HCT116 (cell line): ENCODE measurements around the gene ASCC1. TPM values are rescaled to one million over a fixed set of nuclear protein-coding genes. Genes with fewer than 3 reads are reported as not detected.
A peak's percentile ranks its signal among the peaks of the same experiment; 100 is the strongest.

ENCODE experiments used
- ATAC-seq: fragments of 200-7000 bp; cut with Tn5 transposase; 2 replicates; pipeline ENCODE4 v1.9.1; 2020; ENCODE audit warnings: mild to moderate bottlenecking, moderate library complexity
- BruUV-seq: library from RNA; stranded (reverse); fragments of 400-500 nt; replicated peaks from 2 replicates; lab custom pipeline; 2021; lab: Mats Ljungman, UMichigan
- CTCF ChIA-PET: fragments of 300-600 bp; sonication (Branson Sonifier 250); formaldehyde crosslinking; loops from one replicate; lab custom pipeline; 2021; ENCODE audit warnings: antibody characterized with exemption; lab: Charles Lee
- POLR2A ChIA-PET: fragments of 300-600, 350-600 bp; sonication (Branson Sonifier 250); formaldehyde crosslinking; loops from one replicate; lab custom pipeline; 2021; ENCODE audit warnings: antibody characterized with exemption; lab: Charles Lee
- RAD21 ChIA-PET, 2 experiments: fragments of 300-600 bp; sonication (Branson Sonifier 250); formaldehyde crosslinking; loops; one replicate each; lab custom pipeline; 2023; ENCODE audit warnings: low total read pairs in 2 of 2; ENCODE audit not compliant: uncharacterized antibody in 2 of 2, unreplicated experiment in 2 of 2, low non-redundant PET in 1 of 2; lab: Charles Lee
- DNase-seq: peaks from one replicate; pipeline ENCODE4 v3.0.0-alpha.2; 2010; ENCODE audit warnings: low read depth, low spot score
- H2AFZ ChIP-seq: fragments of 200-600 bp; shearing (Covaris generic), sonication (generic); 2 replicates; pipeline ENCODE4 v1.6.1; 2017; ENCODE audit warnings: low read depth, mixed run types, mixed read lengths, antibody characterized with exemption, low read length; ENCODE audit not compliant: poor library complexity, severe bottlenecking
- H3K27ac ChIP-seq: 2 replicates; pipeline ENCODE4 v1.5.1; 2012; ENCODE audit warnings: low read depth, low read length
- H3K27me3 ChIP-seq: fragments of 200-600 bp; sonication (generic); 2 replicates; pipeline ENCODE4 v1.6.1; 2016; ENCODE audit warnings: mixed run types, low read length, mixed read lengths; ENCODE audit not compliant: insufficient read depth
- H3K36me3 ChIP-seq, 2 experiments: fragments of 200-500 bp in 1 of 2; fragments of 200-600 bp in 1 of 2; sonication (Bioruptor generic) in 1 of 2; sonication (generic) in 1 of 2; 2 replicates each; pipeline versions ENCODE4 v1.5.1 to v1.6.1; 2014 to 2016; ENCODE audit warnings: low read length in 2 of 2, inconsistent platforms in 1 of 2, mixed read lengths in 1 of 2, mixed run types in 1 of 2; ENCODE audit not compliant: insufficient read depth in 2 of 2, control insufficient read depth in 1 of 2
- H3K4me1 ChIP-seq, 2 experiments: fragments of 200-600 bp in 1 of 2; sonication (generic) in 1 of 2; 2 replicates each; pipeline versions ENCODE4 v1.5.1 to v1.6.1; 2012 to 2017; ENCODE audit warnings: low read length in 2 of 2, inconsistent platforms in 1 of 2, mild to moderate bottlenecking in 1 of 2, mixed read lengths in 1 of 2, mixed run types in 1 of 2, moderate library complexity in 1 of 2; ENCODE audit not compliant: insufficient read depth in 2 of 2, control insufficient read depth in 1 of 2
- H3K4me2 ChIP-seq: fragments of 200-600 bp; sonication (generic); 2 replicates; pipeline ENCODE4 v1.6.1; 2017; ENCODE audit warnings: mixed run types, low read length, mixed read lengths
- H3K4me3 ChIP-seq, 2 experiments: fragments of 200-600 bp in 1 of 2; sonication (generic) in 1 of 2; replicated peaks in 1 of 2; 2 replicates each; pipeline ENCODE4 v1.5.1; 2011 to 2016; ENCODE audit warnings: low read length in 2 of 2, control low read depth in 1 of 2, low read depth in 1 of 2, mild to moderate bottlenecking in 1 of 2, mixed read lengths in 1 of 2, mixed run types in 1 of 2
- H3K79me2 ChIP-seq: fragments of 200-600 bp; sonication (generic); 2 replicates; pipeline ENCODE4 v1.6.1; 2017; ENCODE audit warnings: mild to moderate bottlenecking, mixed run types, low read length, moderate library complexity, mixed read lengths; ENCODE audit not compliant: insufficient read depth
- H3K9ac ChIP-seq: fragments of 200-600 bp; sonication (generic); 2 replicates; pipeline ENCODE4 v1.6.1; 2016; ENCODE audit warnings: low read length, mixed read lengths
- H3K9me2 ChIP-seq: fragments of 200-600 bp; sonication (generic), shearing (Covaris generic); 2 replicates; pipeline ENCODE4 v1.6.1; 2017; ENCODE audit warnings: mixed run types, mild to moderate bottlenecking, moderate library complexity; ENCODE audit not compliant: insufficient read depth
- H3K9me3 ChIP-seq, 2 experiments: fragments of 200-500 bp in 1 of 2; fragments of 200-600 bp in 1 of 2; sonication (Bioruptor generic) in 1 of 2; sonication (generic) in 1 of 2; 2 replicates each; pipeline ENCODE4 v1.6.1; 2014 to 2017; ENCODE audit warnings: low read length in 2 of 2, mixed read lengths in 2 of 2, inconsistent platforms in 1 of 2, low read depth in 1 of 2, mild to moderate bottlenecking in 1 of 2, mixed run types in 1 of 2, moderate library complexity in 1 of 2; ENCODE audit not compliant: control insufficient read depth in 1 of 2, insufficient read depth in 1 of 2
- H4K20me1 ChIP-seq: fragments of 200-600 bp; sonication (generic), shearing (Covaris generic); 2 replicates; pipeline ENCODE4 v1.6.1; 2017; ENCODE audit warnings: mixed run types, mild to moderate bottlenecking, moderate library complexity; ENCODE audit not compliant: insufficient read depth
- CTCF ChIP-seq, 3 experiments: fragments of 200-600 bp in 1 of 3; sonication (generic) in 1 of 3; IDR thresholded peaks in 2 of 3; conservative IDR thresholded peaks in 1 of 3; 2 replicates each; pipeline ENCODE4 v1.5.1; 2012 to 2017; ENCODE audit warnings: low read depth in 2 of 3, low read length in 2 of 3, antibody characterized with exemption in 1 of 3, borderline replicate concordance in 1 of 3, control low read depth in 1 of 3, mild to moderate bottlenecking in 1 of 3, mixed read lengths in 1 of 3, mixed run types in 1 of 3, moderate library complexity in 1 of 3; ENCODE audit not compliant: insufficient read depth in 1 of 3
- JUND ChIP-seq: IDR thresholded peaks from 2 replicates; pipeline ENCODE4 v1.6.1; 2012
- POLR2AphosphoS5 ChIP-seq: IDR thresholded peaks from 2 replicates; pipeline ENCODE4 v1.6.1; 2011; ENCODE audit warnings: mild to moderate bottlenecking, low read depth, low read length, moderate library complexity
- RAD21 ChIP-seq: IDR thresholded peaks from 2 replicates; pipeline ENCODE4 v1.6.1; 2012; ENCODE audit warnings: low read depth, mild to moderate bottlenecking
- SRF ChIP-seq: IDR thresholded peaks from 2 replicates; pipeline ENCODE4 v1.6.1; 2012; ENCODE audit warnings: low read depth
- YY1 ChIP-seq: IDR thresholded peaks from 2 replicates; pipeline ENCODE4 v1.6.1; 2011; ENCODE audit warnings: low read length, low read depth, moderate library complexity, mild to moderate bottlenecking; ENCODE audit not compliant: insufficient replicate concordance; ENCODE audit errors: extremely low read depth
- intact Hi-C: fragments of 100-400 bp; cut with micrococcal nuclease; formaldehyde crosslinking; loops from 2 replicates; pipeline ENCODE4 v1.10.0; 2022
- total RNA-seq: library from RNA; stranded (reverse); gene quantifications from one replicate; pipeline ENCODE4 v1.2.1, GENCODE V29; 2021; ENCODE audit not compliant: unreplicated experiment

ASCC1 gene
- total RNA-seq, 1 experiment from 2014 or later: 34.5 TPM

GRCh38 chr10:72126184-72126871, 89.7 kb downstream of the ASCC1 start:
- ATAC-seq (peak; percentile 78), DNase-seq (peak; percentile 40)
- CTCF ChIA-PET: interaction anchor here (0.7 to 3.8 kb wide), 24 partner anchors 11 to 214 kb away, joined by 3 to 31 read pairs (median 6); partner anchors contain the start of genes ANAPC16, ASCC1 and DDIT4
- Histone ChIP-seq H3K79me2 (no peaks in the 10 kb centered on the region), H3K9me3 (no peaks in the 10 kb centered on the region), H4K20me1 (no peaks in the 10 kb centered on the region), H3K27ac (no peak overlapping the region), H3K9me2 (no peaks in the 10 kb centered on the region), H3K4me2 (no peak overlapping the region), H3K36me3 (no peaks in the 10 kb centered on the region), H3K27me3 (no peaks in the 10 kb centered on the region), H3K4me1 (no peaks in the 10 kb centered on the region), H2AFZ (no peak overlapping the region), H3K4me3 (no peak overlapping the region), H3K9ac (no peak overlapping the region)
- no TSS peak for BruUV-seq
- POLR2A ChIA-PET: interaction anchor here (1.0 to 2.3 kb wide), 6 partner anchors 11 to 206 kb away, joined by 3 to 14 read pairs (median 4); partner anchors contain the start of gene DDIT4
- TF ChIP-seq POLR2AphosphoS5 (no peak), SRF (0 out of 2 replicates have a peak, but pooled peaks have one; percentile 6), CTCF (IDR thresholded peaks at IDR 0.05 in 2 of 3, conservative IDR thresholded peaks at IDR 0.05 in 1 of 3; ENCODE audit: borderline replicate concordance in 1 of 3, insufficient read depth in 1 of 3, low read depth in 2 of 3, low read length in 2 of 3) (peak; percentile 51 to 78 (median 62)), RAD21 (peak; percentile 85)
- RAD21 ChIA-PET: interaction anchor here (0.6 to 1.5 kb wide), 7 partner anchors 78 to 212 kb away, joined by 3 to 9 read pairs (median 3); partner anchors contain the start of genes ANAPC16 (in 1 of the 2) and ASCC1 (in 1 of the 2)
- intact Hi-C loops: loop anchor here (1.0 to 2.0 kb wide), 3 partner anchors 96 to 211 kb away; no protein-coding TSS in a partner anchor

DNA sequence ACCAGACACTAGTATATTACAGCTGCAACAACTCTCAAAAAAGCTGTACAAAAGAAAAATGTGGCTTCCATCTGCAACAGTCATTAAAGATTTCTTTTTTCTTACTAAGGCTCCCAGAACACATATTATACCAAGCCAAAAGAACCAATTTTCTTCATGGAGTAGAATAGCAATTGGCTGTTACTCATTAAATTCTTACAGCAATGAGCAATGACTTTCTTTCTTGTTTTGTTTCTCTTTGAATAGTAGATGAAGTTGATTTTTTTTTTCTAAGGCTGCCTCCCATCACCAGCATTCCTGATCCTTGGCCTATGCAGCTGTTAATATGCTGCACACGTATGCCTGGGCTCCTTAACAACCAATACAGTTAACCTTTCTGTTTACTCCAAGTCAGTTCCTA, 91.1 kb downstream of the ASCC1 start:
- RAD21 ChIA-PET: interaction anchor here (1.0 to 1.3 kb wide), 2 partner anchors 99 to 212 kb away, joined by 3 read pairs; no protein-coding TSS in a partner anchor

More for the DNA sequence above, 91.1 kb downstream of the ASCC1 start:
- Histone ChIP-seq H3K27me3 (no peaks in the 10 kb centered on the region), H4K20me1 (no peaks in the 10 kb centered on the region)
- TF ChIP-seq YY1 (no peak), JUND (no peak)
- TF ChIP-seq, all 23 proteins: peak for 0
- Histone ChIP-seq H3K79me2 (no peaks in the 10 kb centered on the region), H3K4me1 (no peaks in the 10 kb centered on the region), H3K9me2 (no peaks in the 10 kb centered on the region), H3K27ac (no peak overlapping the region), H3K36me3 (no peaks in the 10 kb centered on the region), H3K9me3 (no peaks in the 10 kb centered on the region), H3K4me2 (no peak overlapping the region), H3K4me3 (no peak overlapping the region), H2AFZ (no peak overlapping the region), H3K9ac (no peak overlapping the region)
- DNase-seq (no peak), ATAC-seq (no peak)
- intact Hi-C loops: no loop called here
- no TSS peak for BruUV-seq
- ChIA-PET POLR2A (interaction anchor here (0.6 to 0.9 kb wide), 2 partner anchors 64 to 148 kb away, joined by 3 read pairs; partner anchors contain the start of gene DDIT4), CTCF (interaction anchor here (1.2 to 3.8 kb wide), 4 partner anchors 11 to 184 kb away, joined by 4 to 31 read pairs (median 6); no protein-coding TSS in a partner anchor)
